PFSK-1 (cell line): ENCODE measurements around the gene TTC28.

Source experiments
- FOXP2 ChIP-seq: optimal IDR thresholded peaks from 2 replicates; pipeline ENCODE3; 2011; ENCODE audit warnings: borderline replicate concordance, control low read depth, inconsistent platforms; ENCODE audit not compliant: insufficient read depth; ENCODE audit errors: extremely low read length, extremely low read depth
- POLR2AphosphoS5 ChIP-seq: IDR thresholded peaks from 2 replicates; pipeline ENCODE4 v1.6.1; 2012; ENCODE audit warnings: low read depth, mild to moderate bottlenecking, control low read depth, low read length, moderate library complexity
- SIN3A ChIP-seq: IDR thresholded peaks from 2 replicates; pipeline ENCODE4 v1.6.1; 2012; ENCODE audit warnings: mild to moderate bottlenecking, low read length, moderate library complexity, borderline replicate concordance; ENCODE audit not compliant: insufficient read depth
- TAF1 ChIP-seq: IDR thresholded peaks from 2 replicates; pipeline ENCODE4 v1.6.1; 2012; ENCODE audit warnings: low read length, control low read depth, borderline replicate concordance; ENCODE audit not compliant: insufficient read depth
- TF ChIP-seq, protein P1 (sequence below), 2 experiments: IDR thresholded peaks; 2 replicates each; pipeline versions ENCODE4 v1.6.1 to v1.8.0; 2011 to 2012; ENCODE audit warnings: low read depth in 2 of 2, low read length in 2 of 2, control low read depth in 1 of 2, inconsistent platforms in 1 of 2, mild to moderate bottlenecking in 1 of 2, moderate library complexity in 1 of 2; ENCODE audit not compliant: insufficient read depth in 1 of 2

TTC28 gene

DNA sequence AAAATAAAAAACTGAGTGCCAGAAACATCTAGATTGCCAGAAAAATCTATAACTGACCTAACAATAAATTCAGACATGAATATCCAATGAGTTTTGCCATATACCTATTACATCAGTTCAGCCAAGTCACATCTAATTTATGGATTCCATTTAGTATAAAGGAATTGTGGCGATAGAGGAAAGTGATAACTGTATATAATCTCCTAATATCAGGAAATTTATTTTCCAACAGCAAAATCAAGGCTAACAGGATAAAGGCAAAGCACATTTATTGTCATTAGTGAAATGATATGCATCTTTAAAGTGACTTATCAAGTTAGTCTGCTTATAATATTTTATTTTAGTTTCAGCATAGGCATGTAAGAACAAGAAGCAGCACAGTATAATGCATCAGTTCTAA is 462.4 kb downstream of the TTC28 start:
- TF ChIP-seq FOXP2 (no peak), SIN3A (no peak), TAF1 (no peak), POLR2AphosphoS5 (no peak)
- TF ChIP-seq, protein P1, sequence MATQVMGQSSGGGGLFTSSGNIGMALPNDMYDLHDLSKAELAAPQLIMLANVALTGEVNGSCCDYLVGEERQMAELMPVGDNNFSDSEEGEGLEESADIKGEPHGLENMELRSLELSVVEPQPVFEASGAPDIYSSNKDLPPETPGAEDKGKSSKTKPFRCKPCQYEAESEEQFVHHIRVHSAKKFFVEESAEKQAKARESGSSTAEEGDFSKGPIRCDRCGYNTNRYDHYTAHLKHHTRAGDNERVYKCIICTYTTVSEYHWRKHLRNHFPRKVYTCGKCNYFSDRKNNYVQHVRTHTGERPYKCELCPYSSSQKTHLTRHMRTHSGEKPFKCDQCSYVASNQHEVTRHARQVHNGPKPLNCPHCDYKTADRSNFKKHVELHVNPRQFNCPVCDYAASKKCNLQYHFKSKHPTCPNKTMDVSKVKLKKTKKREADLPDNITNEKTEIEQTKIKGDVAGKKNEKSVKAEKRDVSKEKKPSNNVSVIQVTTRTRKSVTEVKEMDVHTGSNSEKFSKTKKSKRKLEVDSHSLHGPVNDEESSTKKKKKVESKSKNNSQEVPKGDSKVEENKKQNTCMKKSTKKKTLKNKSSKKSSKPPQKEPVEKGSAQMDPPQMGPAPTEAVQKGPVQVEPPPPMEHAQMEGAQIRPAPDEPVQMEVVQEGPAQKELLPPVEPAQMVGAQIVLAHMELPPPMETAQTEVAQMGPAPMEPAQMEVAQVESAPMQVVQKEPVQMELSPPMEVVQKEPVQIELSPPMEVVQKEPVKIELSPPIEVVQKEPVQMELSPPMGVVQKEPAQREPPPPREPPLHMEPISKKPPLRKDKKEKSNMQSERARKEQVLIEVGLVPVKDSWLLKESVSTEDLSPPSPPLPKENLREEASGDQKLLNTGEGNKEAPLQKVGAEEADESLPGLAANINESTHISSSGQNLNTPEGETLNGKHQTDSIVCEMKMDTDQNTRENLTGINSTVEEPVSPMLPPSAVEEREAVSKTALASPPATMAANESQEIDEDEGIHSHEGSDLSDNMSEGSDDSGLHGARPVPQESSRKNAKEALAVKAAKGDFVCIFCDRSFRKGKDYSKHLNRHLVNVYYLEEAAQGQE (IDR thresholded peaks at IDR 0.05; ENCODE audit: insufficient read depth in 1 of 2, low read depth in 2 of 2, low read length in 2 of 2): no peak

DNA sequence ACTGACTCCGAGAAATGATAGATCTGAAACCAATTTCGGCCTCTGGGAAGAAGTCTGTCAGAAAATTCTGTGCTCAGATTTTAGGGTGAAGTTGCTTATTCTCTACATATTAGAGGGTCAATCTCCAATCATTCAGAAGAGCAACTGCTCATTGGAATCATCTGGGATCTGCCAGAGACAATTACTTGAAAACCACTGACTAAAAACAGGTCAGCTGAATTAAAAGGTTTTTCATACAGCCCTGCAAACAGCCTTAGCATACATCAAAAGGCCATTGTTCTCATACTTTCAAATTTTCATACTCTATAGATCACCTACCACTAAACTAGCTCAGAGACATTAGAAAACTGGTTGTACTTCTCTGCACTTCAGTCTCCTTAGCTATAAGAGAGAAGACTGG is 470.9 kb downstream of the TTC28 start:
- TF ChIP-seq FOXP2 (no peak), TAF1 (no peak), SIN3A (no peak), POLR2AphosphoS5 (no peak)

DNA sequence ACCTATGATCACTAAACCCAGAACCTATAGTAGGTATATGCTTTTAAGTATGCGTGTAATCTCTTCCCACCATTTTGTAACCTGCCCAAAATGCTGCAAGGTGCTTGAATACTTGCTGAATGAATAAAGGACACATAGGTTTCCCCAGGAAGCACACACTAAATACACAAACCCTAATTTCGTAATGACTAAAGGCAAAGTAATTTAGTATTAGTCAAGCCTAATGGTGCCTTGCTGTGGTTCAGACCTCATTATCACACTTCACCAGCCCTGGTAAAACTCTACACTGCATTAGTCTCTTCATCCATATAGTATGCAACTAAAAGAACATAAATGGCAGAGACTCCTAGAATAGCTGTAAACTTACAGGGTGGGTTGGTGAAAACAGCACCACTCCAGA is 471.6 kb downstream of the TTC28 start:
- TF ChIP-seq FOXP2: no peak
- no peak for TF ChIP-seq POLR2AphosphoS5
- TF ChIP-seq, protein P1 (IDR thresholded peaks at IDR 0.05; ENCODE audit: insufficient read depth in 1 of 2, low read depth in 2 of 2, low read length in 2 of 2): no peak
- no peak for TF ChIP-seq TAF1
- TF ChIP-seq SIN3A: no peak

DNA sequence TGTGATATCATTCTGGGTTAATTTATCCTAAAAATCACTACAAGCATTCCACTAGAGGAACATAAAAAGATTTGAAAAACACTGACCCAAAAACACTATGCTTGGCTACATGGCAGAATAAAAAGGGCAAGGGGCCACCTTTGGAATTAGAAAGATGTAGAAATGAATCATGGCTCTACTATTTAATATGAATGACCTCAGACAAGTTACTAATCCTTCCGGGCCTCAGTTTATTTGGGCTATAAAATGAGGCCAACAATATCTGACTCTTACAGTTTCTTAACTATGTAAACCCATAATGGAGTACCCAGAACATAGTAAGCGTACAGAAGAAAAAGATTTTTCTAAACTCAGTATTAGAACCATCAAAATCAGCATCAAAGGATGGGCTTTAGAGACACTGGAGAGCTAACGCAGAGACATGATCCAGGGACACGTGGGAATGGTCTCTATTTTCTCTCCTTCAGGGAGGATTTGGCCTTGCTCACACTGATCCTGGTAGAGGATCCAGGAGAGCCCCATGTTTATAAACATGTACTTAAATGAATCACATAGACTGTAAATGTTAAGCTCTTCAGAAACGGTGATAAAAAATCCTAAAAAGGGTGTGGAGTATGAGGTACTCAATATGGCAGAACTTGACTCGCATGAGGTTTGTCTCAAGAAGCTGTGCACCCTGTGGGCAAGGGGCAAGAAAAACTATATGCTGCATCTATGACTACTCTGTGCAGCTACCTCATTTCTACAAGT is 472.2 kb downstream of the TTC28 start:
- no peak for TF ChIP-seq TAF1
- TF ChIP-seq FOXP2: no peak
- TF ChIP-seq, protein P1 (IDR thresholded peaks at IDR 0.05; ENCODE audit: insufficient read depth in 1 of 2, low read depth in 2 of 2, low read length in 2 of 2): no peak
- no peak for TF ChIP-seq POLR2AphosphoS5
- no peak for TF ChIP-seq SIN3A

DNA sequence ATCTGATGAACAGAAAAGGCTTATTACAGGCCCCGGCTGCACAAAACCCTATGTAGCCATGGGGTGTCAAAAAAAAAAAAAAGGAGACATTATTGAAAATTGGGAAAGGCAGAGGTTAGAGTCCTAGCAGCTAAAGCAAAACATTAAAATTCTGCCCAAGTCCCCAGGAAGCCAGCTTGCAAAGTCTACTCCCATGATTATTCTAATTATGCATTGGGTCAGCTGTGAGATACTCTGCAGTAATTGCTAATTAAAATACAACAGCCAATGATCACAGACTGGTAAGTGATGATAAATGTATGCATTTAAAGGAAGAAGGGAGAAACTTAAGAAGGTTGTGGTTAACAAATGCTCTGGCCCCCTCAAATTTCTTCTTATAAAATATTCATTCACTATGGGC is 473.7 kb downstream of the TTC28 start:
- TF ChIP-seq POLR2AphosphoS5: no peak
- TF ChIP-seq, protein P1 (IDR thresholded peaks at IDR 0.05; ENCODE audit: insufficient read depth in 1 of 2, low read depth in 2 of 2, low read length in 2 of 2): no peak
- no peak for TF ChIP-seq SIN3A
- no peak for TF ChIP-seq TAF1
- TF ChIP-seq FOXP2: no peak
